CD4-positive, alpha-beta T cell treated with Interleukin-12 subunit alpha and Interleukin-12 subunit beta, for 1 hour (primary cell): ENCODE data around the gene NPEPL1.
"Not testable (repeated sequence)": the region's sequence is repeated elsewhere in the genome, so short reads cannot be mapped to it uniquely, and the experiment has no call there.

Experiments
- DNase-seq: peaks from one replicate; pipeline ENCODE4 v3.0.0-alpha.2; 2020

Gene NPEPL1

DNA sequence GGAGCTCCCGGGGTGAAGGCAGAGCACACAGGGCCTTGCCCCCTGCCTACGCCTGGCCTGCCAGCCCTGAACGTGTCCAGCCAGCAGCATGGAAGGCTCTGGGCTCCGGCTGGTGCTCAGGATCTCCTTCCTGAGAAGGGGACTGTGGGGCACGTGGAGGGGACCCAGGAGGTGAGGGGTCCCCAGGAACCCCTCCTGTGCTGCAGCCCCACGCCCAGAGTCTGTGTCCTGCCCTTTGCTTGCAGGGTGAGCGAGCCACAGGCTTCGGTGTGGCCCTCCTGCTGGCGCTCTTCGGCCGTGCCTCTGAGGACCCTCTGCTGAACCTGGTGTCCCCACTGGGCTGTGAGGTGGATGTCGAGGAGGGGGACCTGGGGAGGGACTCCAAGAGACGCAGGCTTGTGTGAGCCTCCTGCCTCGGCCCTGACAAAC is 22.3 kb downstream of the NPEPL1 start:
- DNase-seq = no peak

- DNase-seq = no peak
Measured at GRCh38 chr20:58715391-58715800, 22.8 kb downstream of the NPEPL1 start.

- DNase-seq = no peak
Measured at GRCh38 chr20:58715801-58716475, 23.3 kb downstream of the NPEPL1 start.

DNA sequence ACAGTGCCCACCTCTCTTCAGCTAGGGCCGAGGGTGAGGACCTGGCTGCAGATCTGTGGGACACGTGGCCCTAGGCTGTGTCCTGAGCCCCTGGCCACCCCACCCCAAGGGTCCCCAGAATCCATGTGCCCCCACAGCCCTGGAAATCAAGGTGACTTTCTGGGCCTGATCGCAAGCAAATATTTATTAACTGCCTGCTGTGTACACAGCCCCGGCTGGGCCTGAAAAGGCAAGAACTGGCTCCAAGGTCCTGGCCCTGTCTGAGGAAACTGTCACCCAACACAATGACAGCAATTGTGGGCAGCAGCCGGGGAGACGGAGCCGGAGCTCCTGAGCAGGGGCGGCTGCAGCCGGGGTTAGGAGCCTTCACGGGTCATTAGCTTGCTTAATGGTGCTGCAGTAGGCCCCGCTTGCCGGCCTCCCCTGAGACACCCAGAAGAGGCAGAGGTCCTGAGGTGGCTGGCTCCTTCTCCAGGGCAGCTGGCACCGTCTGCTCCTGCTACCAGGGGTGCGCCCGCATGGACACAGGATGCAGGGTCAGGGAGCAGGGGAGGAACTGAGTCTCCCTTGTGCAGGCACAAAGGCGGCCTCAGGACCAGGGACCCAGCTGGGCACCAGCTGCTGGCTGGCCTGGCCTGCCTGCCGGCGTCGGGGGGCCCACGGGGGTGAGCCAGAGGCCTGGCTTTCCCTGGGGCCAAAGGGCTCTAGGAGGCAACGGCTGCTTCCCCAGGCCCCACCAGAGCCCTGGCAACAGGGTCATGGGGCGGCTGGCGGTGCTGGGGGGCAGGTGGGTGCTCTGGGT is 24.1 kb downstream of the NPEPL1 start:
- DNase-seq = no peak

DNA sequence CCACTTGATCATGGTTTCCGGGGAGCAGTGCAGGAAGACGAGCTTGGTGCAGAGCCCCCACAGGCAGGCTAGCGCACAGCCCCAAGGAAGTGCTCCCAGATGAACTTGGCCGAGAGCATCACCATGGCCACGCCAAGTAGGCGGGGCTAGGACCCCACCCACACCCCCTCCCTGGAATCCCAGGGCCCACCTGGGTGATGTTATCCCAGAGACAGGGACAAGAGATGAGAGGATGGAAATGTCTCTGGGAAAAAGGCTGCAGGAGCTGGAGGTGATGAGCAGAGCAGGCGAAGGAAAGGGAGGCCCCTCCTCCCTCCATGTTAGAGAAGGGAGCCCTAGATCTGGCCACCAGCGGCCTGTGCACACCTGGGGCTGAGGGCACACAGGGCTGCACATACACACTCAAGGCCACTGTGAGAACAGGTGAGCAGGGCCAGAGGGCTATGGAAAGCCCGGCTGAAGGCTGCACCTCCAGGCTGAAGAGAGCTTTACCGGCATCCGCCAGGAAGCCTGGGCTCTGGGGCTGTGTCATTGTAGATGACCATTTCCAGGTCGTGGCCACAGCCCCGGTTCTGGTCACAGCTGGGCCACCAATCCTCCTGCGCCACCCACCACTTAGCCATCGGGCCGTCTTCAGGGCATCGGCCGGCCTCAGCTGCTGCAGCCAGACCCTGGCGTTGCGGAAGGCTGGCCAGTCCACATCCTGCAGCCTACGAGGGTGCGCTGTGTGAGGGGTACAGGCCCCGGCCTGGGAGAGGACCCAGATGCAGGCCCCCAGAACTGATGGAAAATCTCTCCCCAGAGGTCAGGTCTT is 24.9 kb downstream of the NPEPL1 start:
- no peak for DNase-seq

DNA sequence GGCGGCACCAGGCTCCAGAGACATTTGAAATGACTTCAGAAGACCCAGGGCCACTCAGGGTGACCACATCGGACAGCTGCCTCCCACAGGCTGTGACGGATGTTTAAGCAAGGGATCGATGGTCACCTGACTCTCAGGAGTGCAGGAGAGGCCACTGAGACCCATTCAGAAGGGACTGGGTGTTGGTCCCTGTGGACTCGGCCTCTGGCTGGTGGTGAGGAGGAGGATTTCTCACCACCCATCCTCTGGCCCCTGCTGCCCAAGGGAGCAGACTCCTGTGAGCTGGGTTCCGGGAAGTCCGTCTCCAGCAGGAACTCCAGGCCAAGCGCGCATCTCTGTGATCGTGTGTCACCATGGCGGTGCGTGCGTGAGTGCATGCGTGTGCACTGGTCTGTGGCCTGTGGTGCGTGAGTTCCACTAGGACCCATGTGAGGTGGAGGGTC is 25.5 kb downstream of the NPEPL1 start:
- DNase-seq = no peak

DNA sequence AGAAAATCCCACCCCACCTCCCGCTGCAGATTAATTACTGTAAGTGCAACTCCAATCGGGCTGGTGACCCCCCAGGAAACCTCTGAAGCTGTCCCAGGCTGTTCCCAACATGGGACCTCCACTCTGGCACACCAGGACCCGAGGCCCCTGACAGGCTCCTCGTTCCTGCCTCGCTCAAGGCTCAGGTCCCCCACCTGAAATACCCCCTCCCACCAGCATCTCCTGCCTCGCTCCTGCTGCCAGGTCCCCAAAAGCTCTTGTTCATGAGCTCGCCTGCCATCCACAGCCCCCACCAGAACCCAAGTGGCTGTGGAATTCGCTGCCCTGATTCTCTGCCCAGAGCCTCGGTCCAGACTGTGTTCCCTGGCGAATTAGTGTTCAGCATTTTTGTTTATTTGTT is 26.1 kb downstream of the NPEPL1 start:
- no peak for DNase-seq

DNA sequence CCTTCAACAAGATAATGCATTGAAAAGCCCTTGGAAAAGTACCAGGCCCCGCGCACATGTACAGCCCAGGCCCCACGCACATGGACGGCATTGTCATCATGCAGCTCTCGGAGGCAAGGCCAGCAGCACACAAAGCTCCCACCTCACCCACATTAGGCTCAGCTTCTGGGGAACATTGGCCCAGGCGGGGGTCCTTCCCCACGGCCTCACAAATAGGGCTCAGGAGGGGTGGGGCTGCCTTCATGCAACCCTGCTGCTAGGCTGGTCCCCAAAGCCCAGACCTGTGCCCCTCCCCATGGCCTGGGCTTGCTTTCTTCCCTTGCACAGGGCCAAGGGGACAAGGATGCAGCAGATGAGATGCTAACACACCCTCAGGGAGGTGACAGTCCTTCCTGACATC is 26.7 kb downstream of the NPEPL1 start:
- no peak for DNase-seq

DNA sequence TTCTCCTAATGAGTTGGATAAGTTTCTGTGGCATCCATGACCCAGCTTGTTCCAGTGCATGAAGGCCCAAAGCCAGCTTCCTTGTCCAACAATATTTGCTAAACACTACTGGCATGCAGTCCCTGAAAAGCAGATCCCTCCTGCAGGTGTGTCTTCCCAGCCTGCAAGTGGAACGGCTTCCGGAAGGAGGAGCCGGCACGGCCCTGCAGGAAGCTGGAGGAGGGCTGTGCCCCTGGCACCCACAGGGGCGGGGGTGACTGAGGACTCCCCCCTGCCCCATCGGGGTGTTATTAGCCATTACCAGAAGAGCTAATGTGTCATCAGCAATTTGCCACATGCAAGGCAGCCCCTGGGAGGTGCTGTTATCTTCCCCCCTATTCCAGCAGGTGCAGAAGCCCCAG is 27.4 kb downstream of the NPEPL1 start:
- no peak for DNase-seq

GRCh38 chr20:58720890-58721289 is 28.3 kb downstream of the NPEPL1 start:
- DNase-seq = no peak

- no peak for DNase-seq
Measured at GRCh38 chr20:58721951-58722778, 29.6 kb downstream of the NPEPL1 start.

DNA sequence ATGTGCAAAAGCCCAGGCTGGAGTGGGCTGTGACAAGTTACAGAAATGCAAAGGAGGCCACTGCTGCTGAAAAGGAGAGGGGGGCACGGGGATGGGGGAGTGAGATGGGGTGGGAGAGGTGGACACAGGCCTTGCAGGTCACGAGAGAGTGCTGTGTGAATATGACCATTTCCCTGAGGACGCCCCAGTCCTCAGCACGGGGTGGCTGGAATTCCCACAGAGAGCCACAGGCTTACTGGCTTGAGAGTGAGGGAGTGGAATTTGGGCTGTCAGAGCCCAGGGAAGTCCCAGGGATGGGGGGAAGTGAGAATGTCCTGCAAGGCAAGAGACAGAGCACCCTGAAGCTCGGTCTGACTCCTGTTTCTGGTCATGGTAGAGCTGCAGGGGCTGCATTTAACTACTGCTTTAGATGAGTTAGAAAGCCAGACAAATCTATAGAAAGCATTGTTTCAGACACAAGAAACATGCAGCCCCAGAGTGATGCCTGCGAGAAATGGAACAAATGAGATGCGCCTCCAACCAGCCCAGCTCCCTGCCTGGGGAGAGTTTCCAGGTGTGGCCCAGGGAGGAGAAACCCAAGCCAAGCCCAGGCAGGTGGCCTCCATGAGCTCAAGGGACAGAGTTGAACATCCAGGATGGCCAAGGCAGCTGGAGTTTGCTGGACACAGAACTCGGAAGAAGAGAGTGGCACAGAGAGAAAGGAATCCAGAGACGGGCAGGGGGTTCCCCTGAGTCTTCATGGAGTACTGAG is 30.5 kb downstream of the NPEPL1 start:
- DNase-seq = no peak

GRCh38 chr20:58723628-58723984 is 31.0 kb downstream of the NPEPL1 start:
- DNase-seq = no peak

DNA sequence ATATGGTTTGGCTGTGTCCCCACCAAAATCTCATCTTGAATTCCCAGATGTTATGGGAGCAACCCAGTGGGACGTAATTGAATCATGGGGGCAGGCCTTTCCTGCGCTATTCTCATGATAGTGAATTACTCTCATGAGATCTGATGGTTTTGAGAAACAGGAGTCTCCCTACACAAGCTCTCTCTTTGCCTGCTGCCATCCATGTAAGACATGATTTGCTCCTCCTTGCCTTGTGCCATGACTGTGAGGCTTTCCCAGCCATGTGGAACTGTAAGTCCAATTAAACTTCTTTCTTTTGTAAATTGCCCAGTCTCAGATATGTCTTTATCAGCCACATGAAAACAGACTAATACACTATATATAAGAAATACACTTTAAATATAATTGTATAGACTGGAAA is 33.6 kb downstream of the NPEPL1 start:
- DNase-seq = not testable (repeated sequence)

- DNase-seq = no peak
Measured at GRCh38 chr20:58731192-58731591, 38.6 kb downstream of the NPEPL1 start.

DNA sequence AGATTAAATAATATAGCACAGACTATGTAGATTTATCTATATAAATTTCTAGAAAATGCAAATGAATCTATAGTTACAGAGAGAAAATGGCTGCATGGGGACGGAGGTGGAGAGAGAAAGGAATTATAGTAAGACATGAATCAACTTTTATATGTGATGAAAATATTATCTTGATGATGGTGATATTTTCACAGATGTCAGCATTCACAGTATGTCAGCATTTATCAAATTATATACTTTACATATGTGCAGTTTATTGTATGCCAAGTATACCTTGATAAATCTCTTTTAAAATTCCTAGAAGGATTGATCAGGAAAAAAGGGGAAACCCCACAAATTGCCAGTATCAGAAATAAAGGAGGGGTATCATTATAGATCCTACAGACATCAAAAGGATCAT is 44.6 kb downstream of the NPEPL1 start:
- no peak for DNase-seq

GRCh38 chr20:58740356-58741308 is 48.0 kb downstream of the NPEPL1 start:
- no peak for DNase-seq

DNA sequence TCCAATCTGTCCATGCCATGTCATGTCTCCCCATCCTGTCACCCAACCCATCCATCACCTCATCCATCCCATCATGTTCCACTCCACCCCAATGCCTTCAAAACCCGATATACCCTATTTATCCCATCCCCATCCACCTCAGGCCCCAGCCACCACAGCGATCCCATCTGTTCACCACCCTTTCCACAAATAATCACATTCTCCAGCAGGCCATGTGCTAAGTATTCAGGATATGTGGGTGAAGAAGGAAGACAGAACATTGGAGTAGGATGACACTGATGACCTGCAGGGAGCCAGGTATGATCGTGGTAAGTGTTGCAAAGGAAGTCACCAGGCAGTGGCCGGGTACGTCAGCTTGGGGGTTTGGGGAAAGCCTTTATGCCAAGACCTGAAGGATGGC is 48.8 kb downstream of the NPEPL1 start:
- no peak for DNase-seq

DNA sequence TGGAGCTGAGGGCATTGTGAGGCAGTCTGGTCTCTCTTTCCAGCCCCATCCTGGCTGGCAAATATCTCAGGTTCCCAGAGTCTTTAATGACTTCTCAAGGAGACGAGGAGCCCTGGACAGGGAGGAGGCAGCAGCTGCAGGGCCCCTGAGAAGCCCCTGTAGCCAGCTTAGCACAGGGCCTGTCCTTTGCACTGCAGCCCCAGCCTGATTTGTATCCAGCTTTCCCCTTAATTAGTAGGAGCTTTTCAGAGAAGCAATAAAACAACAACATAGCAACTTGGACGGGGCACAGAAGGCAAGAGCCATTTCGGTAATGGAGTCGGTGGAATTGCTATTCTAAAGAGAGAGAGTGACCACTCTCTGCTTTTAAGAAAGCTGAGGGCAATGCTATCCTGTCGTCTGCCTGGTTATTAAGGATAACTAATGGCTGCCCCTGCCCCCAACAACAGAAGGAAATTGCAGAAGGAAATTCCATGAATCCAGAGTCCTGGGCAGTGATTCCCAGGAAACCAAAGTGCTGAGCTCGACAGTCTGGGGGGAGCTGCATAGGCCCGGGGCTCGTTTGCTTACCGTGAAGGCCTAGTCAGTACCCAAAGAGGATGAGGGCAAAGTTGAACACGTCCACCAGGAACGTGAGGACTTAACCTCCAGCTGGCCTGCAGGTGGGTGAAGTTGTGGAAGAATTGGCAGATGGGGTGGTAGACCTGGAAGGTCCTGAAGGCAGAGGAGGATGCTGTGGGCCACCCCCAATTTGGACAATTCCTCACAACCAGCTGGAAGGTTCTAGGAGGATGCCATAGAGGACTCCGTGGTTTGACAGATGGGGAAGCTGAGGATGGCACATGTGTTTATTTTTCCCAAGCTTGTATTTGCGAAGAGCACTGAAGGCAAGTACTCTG is 50.3 kb downstream of the NPEPL1 start:
- DNase-seq = no peak
